ENCODE measurements around the gene FBXO2. TPM values are rescaled to one million over a fixed set of nuclear protein-coding genes. Genes with fewer than 3 reads are reported as not detected.

The FBXO2 gene
- total RNA-seq, 1 experiment from 2014 or later, result not detected

DNA sequence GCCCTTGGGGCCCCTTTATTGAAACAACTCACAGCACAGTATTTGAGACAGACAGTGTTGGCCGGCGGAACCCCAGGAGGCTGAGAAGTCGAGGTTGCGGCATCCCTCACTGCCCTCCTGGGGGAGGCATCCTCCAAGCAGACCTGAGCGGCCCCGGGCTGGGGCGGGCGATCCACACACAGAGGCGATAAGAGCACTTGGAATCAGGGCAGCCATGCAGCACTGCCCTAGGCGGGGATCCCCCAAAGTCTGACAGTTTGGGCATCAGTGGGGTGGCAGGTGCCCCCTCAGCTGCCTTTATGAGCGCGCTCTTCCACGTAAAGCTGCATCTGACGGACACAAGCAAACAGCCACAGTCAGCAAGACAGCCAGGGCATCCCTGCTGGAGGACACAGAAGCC, 20.3 kb upstream of the FBXO2 start:
- no TSS peak for BruUV-seq (replicated peaks)
- Histone ChIP-seq H3K4me3 (ENCODE audit: low read depth, low read length, poor library complexity, severe bottlenecking) (no peak overlapping the region), H3K4me1 (ENCODE audit: insufficient read depth, low read length, poor library complexity, severe bottlenecking) (no peaks in the 10 kb centered on the region), H3K9me3 (ENCODE audit: low read depth, low read length, poor library complexity, severe bottlenecking) (no peaks in the 10 kb centered on the region), H3K27ac (ENCODE audit: low read depth, low read length, poor library complexity, severe bottlenecking) (no peak overlapping the region), H3K27me3 (replicated peaks; ENCODE audit: insufficient read depth, low read depth, low read length, poor library complexity) (no peaks in the 10 kb centered on the region), H3K36me3 (ENCODE audit: insufficient read depth, low read length, poor library complexity, severe bottlenecking) (peaks cover 43% of the 10 kb centered on the region)
- no peak for DNase-seq (ENCODE audit: low spot score)
- ChIA-PET POLR2A (ENCODE audit: low non-redundant PET) (no interaction called here), CTCF (no interaction called here)
- no peak for TF ChIP-seq EZH2 (IDR thresholded peaks at IDR 0.05; ENCODE audit: borderline replicate concordance, low read depth, low read length, poor library complexity, severe bottlenecking)
- TF ChIP-seq, protein P1, sequence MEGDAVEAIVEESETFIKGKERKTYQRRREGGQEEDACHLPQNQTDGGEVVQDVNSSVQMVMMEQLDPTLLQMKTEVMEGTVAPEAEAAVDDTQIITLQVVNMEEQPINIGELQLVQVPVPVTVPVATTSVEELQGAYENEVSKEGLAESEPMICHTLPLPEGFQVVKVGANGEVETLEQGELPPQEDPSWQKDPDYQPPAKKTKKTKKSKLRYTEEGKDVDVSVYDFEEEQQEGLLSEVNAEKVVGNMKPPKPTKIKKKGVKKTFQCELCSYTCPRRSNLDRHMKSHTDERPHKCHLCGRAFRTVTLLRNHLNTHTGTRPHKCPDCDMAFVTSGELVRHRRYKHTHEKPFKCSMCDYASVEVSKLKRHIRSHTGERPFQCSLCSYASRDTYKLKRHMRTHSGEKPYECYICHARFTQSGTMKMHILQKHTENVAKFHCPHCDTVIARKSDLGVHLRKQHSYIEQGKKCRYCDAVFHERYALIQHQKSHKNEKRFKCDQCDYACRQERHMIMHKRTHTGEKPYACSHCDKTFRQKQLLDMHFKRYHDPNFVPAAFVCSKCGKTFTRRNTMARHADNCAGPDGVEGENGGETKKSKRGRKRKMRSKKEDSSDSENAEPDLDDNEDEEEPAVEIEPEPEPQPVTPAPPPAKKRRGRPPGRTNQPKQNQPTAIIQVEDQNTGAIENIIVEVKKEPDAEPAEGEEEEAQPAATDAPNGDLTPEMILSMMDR (conservative IDR thresholded peaks at IDR 0.05; ENCODE audit: low read depth, low read length), result no peak
- intact Hi-C loops (cut with micrococcal nuclease; ENCODE audit: unreplicated experiment), result no loop called here

DNA sequence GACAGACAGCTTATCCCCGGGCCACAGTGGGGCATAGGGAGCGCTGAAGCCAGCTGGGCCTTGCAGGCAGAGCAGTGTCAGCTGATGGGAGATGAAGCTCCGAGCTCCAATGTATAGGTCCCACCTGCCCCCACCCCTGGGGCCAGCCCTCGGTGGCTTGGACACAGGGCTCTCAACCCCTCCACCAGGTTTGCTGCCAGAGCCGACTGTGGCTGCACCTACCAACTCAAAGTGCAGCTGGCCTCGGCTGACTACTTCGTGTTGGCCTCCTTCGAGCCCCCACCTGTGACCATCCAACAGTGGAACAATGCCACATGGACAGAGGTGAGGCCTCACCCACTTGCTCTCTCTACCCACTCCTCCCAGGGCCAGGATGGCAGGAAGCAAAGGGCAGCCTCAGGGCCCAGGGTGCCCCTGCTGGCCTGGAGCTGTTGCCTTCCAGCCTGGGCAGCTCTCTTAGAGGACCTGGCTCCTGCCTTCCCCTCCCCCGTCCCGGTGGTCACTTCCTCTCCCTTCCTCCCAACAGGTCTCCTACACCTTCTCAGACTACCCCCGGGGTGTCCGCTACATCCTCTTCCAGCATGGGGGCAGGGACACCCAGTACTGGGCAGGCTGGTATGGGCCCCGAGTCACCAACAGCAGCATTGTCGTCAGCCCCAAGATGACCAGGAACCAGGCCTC, 19.0 kb upstream of the FBXO2 start:
- no TSS peak for BruUV-seq (replicated peaks)
- DNase-seq (ENCODE audit: low spot score), result no peak
- CTCF ChIA-PET, result no interaction called here
- intact Hi-C loops (cut with micrococcal nuclease; ENCODE audit: unreplicated experiment), result no loop called here
- H3K27ac ChIP-seq (ENCODE audit: low read depth, low read length, poor library complexity, severe bottlenecking), result no peak overlapping the region
- no peak overlapping the region for H3K4me3 ChIP-seq (ENCODE audit: low read depth, low read length, poor library complexity, severe bottlenecking)
- no peaks in the 10 kb centered on the region for H3K4me1 ChIP-seq (ENCODE audit: insufficient read depth, low read length, poor library complexity, severe bottlenecking)
- POLR2A ChIA-PET (ENCODE audit: low non-redundant PET), result interaction anchor here (0.5 kb wide), 1 partner anchor 237 kb away, joined by 6 read pairs; no protein-coding TSS in a partner anchor
- TF ChIP-seq, protein P1 (conservative IDR thresholded peaks at IDR 0.05; ENCODE audit: low read depth, low read length), result no peak
- no peak for TF ChIP-seq EZH2 (IDR thresholded peaks at IDR 0.05; ENCODE audit: borderline replicate concordance, low read depth, low read length, poor library complexity, severe bottlenecking)
- peaks cover 43% of the 10 kb centered on the region for H3K36me3 ChIP-seq (ENCODE audit: insufficient read depth, low read length, poor library complexity, severe bottlenecking)
- H3K27me3 ChIP-seq (replicated peaks; ENCODE audit: insufficient read depth, low read depth, low read length, poor library complexity), result no peaks in the 10 kb centered on the region
- H3K9me3 ChIP-seq (ENCODE audit: low read depth, low read length, poor library complexity, severe bottlenecking), result no peaks in the 10 kb centered on the region

DNA sequence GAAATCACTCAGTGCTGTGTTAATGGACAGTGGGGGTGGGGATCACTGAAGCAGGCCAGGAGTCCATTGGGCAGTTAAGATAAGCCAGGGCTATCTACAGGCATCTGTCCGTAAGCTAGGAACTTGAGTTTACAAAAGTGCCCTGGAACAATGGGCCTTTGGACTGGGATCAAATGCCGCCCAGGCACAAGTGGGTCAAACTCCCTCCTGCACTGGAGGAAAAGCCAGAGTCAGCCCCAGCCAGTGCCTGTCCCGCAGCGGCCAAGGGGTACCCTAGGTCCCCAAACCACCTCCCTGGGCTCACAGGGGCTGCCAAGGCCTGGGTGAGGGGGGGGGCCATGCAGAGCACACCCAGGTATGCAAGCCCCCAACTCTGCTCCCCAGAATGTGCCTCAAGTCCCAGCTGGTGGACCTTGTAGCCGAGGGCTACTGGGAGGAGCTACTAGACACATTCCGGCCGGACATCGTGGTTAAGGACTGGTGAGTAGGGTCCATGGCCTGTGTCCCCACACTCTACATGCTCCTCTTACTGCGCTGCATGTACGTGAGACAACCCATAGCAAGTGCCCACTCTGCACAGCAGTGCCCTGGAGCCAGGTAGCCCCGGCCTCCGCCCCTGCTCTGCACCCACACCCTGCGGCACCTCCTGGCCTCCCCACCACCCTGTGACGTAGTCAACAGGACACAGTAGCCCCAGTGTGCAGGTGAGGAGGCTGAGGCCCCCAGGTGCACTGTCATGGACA, 17.5 kb upstream of the FBXO2 start:
- no peak overlapping the region for H3K4me3 ChIP-seq (ENCODE audit: low read depth, low read length, poor library complexity, severe bottlenecking)
- no peaks in the 10 kb centered on the region for H3K9me3 ChIP-seq (ENCODE audit: low read depth, low read length, poor library complexity, severe bottlenecking)
- ChIA-PET CTCF (no interaction called here), POLR2A (ENCODE audit: low non-redundant PET) (no interaction called here)
- no TSS peak for BruUV-seq (replicated peaks)
- H3K27ac ChIP-seq (ENCODE audit: low read depth, low read length, poor library complexity, severe bottlenecking), result no peak overlapping the region
- no peak for DNase-seq (ENCODE audit: low spot score)
- H3K4me1 ChIP-seq (ENCODE audit: insufficient read depth, low read length, poor library complexity, severe bottlenecking), result no peaks in the 10 kb centered on the region
- intact Hi-C loops (cut with micrococcal nuclease; ENCODE audit: unreplicated experiment), result no loop called here
- peaks cover 36% of the 10 kb centered on the region for H3K36me3 ChIP-seq (ENCODE audit: insufficient read depth, low read length, poor library complexity, severe bottlenecking)
- no peak for TF ChIP-seq EZH2 (IDR thresholded peaks at IDR 0.05; ENCODE audit: borderline replicate concordance, low read depth, low read length, poor library complexity, severe bottlenecking)
- TF ChIP-seq, protein P1 (conservative IDR thresholded peaks at IDR 0.05; ENCODE audit: low read depth, low read length), result no peak
- no peaks in the 10 kb centered on the region for H3K27me3 ChIP-seq (replicated peaks; ENCODE audit: insufficient read depth, low read depth, low read length, poor library complexity)
